Activated CD4-positive, alpha-beta T cell treated with anti-CD3 and anti-CD28 coated beads, Interleukin-10, Interleukin-2, amounts not matched to agents 100 ng/mL and 50 ng/mL, durations not matched to agents 16 hours and 8 hours (primary cell): ENCODE data around the gene UBAP1L.
"Not testable (repeated sequence)": the region's sequence is repeated elsewhere in the genome, so short reads cannot be mapped to it uniquely, and the experiment has no call there.

Source experiments
- DNase-seq: peaks from one replicate; pipeline ENCODE4 v3.0.0-alpha.2; 2020

The UBAP1L gene

DNA sequence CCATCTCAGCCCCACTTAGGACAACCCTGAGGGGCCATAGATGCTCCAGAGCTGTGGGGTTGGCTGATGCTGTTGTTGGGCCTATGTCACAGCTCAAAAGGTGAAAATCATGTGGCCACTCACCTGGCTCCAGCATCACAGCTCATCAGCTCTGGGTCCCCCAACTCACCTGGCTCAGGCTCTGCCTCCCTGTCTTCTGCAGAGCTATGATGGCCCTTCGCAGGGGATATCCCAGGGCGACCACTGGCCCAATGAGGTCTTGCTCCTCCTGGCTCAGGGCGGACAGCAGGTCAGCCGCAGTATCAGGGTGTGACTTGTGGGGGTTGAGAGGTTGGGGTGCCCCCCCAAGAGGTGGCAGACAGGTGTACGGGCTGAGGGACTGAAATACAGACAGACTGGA is 15.7 kb downstream of the UBAP1L start:
- no peak for DNase-seq

DNA sequence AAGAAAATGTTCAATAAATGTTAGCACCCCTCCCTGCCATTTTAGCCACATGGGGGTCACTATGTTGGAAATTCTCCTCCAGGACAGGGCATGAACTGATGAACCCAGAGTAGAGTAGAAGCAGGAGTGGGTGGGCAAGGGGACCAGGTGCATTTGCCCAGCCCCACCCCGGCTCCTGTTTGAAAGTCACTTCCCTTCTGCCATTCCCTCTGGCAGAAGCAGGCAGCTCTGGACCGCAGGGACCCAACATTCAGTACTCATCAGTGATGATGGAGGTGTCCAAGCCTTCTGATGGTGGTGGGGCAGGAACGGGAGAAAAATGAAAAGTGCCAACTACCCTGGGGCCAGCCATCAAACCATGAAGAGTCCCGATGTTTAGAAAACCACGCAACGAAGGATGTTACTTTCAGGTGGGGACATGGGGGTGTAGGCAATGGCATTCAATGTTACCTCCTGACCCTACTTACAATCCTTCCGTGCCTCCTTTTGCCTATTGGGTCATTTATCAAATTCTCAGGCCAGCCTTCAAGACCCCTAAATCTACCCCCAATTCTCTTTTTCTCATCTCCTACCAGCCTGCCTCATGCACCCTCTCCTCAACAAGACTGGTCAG is 17.2 kb downstream of the UBAP1L start:
- no peak for DNase-seq

DNA sequence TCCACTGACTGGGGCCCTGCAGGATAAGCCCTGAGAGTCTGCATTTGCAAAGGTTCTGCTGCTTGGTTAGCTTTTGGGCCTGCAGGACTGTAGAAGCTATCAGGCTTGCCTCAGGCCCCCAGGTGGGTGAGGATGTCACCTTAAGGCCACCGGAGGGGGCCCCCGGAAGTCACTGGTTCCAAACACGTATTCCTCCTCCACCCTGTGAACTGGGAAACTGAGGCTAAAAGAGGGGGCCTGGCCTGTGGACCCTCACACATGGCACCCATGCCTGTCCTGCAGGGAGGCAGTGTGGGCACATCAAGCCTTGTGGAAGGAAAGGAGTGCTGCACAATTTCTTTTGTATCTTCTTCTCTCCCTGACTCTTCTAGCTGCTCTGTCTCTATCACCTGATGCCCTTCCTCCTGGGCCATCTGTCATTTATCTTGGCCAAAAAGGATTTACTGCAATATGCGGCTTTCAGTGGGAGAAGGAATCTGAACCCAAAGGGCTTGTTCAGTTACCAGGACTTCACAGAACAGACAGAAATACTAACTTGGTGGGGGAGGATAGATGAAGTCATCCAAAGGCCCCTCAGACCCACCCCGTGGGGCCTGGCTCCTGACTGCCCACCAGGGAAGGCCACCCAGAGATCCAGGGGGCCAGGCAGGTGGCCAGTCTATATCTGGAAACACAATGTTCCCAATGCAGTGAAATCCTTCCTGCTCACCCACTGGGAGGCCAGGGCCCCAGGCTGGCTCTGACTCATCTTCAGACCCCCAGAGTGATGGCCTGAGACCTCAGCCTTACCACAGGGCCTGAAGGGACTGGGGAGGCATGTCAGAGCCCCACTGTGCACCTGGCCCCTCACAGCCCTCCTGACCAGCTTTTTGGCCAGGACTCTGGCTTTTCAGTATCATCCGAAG is 18.3 kb downstream of the UBAP1L start:
- DNase-seq: no peak

DNA sequence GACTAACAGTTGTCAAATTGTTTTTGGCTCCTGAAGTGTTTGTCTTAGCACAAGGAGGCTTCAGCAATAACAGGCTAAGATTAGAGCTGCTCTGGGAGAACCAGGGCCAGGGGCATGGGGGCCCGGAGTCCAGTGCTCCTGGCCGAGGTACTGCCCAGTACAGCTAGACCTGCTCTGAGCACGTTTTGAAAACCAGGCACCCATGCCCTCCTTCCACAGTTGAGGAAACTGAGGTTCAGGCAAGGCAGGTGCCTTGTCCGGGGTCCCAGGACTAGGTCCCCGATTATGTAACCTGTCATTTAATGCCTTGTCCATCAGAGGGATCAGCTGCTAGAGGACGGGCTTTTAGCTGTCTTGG is 19.3 kb downstream of the UBAP1L start:
- no peak for DNase-seq

DNA sequence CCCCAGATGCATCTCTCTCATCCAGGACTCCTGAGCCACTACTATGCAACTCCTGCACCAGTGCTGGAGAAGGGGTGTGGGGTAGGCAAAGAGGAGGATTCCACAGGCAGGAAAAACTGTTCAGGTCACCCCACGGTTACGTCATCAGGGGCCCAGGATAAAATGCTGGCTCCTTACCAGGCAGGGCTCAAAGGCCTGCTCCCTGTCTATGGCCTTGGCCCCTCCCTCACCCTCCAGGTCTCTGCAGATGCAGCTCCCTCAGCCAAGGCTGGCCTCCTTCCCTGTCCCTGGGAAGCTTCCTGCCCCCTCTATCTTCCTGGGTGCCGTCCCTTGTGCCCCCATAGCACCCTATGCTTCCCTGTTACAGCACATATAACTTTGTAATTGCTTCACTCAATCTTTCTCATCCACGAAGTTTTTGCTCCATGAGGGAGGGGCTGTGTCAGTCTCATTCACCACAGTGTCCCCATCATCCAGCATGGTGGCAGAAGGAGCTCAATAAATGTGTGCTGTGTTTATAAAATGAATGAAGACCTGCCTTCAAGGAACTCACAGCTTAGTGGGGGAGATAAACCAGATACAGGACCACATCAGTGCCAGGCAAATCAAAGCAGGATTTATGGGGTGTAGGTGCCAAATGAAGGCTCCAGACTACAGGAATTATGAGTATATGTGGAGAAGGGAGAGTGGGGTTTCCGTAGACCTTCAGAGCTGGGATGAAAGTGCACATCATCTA is 19.8 kb downstream of the UBAP1L start:
- no peak for DNase-seq

DNA sequence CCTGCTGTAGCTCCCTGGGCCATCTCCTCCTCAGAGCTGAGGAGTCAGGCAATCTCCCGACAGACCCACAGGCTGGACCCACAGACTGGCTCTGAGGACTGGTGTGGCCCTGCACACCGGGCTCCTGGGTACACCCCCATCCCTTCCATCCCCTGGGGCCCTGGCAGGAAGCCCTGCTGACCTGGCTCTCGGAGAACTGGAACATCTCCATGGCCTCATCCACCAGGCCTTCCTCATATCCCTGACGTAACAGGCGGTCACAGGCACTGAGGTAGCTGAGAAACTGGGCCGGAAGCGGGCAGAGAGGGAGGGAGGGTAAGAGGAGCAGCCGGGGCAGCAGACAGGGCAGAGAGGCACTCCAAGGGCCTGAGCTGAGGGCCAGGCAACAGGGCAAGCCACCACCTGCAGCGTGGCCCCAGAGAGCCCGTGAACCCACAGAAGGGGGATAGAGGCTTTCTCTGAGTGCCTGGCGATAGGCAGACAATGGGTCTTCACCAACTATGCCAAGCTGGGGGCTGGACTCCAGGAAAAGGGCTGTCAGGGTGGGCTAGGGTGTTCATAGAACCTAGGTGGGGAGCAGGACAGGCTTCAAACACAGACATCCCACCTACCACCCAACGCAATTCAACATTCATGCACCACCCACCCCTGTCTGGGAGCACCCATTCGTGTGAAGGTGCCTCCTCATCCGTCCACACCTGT is 20.6 kb downstream of the UBAP1L start:
- no peak for DNase-seq

DNA sequence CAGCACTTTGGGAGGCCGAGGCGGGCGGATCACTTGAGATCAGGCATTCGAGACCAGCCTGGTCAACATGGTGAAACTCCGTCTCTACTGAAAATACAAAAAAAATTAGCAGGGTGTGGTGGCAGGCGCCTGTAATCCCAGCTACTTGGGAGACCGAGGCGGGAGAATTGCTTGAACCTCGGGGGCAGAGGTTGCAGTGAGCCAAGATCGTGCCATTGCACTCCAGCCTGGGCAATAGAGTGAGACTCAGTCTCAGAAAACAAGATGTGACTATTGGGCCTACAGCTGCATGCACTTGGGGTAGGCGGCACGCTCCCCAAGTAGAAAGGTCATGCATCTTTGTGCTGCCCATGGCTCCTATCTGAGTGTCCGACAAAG is 21.2 kb downstream of the UBAP1L start:
- DNase-seq: not testable (repeated sequence)

DNA sequence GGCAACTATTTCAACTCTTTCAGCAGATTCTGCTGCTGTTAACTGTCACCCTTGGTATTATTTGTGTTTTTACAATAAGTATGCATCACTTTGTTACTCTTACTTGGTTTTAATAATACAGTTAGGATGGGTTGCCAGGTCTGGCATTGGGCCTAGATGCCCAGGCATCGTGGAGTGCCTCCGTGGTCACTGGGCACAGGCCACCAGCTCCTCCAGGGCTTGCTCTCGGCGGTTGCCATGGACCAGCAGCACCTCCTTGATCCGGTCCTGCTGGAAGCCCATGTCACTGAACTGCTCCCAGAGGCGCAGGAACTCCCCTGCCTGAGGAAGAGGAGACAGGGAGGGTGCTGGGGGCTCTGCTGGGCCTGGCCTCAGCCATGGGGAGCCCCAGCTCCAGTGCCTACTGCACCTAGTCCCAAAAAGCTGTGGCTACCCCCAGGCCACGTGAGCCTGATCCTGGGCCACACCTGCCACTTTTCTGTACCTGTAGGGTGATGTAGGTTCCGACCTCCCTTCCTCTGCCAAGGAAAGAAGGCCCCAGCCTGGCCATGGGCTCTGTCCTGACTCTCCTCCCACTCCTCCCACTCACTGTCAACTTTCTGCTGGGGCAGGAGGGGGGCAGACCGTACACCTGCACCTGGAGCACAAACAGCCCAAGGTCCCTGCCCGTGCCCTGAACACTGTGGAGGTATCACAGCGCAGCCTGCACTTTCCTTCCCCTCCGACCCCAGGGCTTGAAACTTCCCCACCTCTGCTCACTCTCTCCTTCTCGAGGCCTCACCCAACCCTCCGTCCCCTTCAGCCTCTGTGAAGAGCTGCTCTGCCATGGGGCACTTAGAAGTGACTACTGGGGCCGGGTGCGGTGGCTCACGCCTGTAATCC is 21.8 kb downstream of the UBAP1L start:
- no peak for DNase-seq

DNA sequence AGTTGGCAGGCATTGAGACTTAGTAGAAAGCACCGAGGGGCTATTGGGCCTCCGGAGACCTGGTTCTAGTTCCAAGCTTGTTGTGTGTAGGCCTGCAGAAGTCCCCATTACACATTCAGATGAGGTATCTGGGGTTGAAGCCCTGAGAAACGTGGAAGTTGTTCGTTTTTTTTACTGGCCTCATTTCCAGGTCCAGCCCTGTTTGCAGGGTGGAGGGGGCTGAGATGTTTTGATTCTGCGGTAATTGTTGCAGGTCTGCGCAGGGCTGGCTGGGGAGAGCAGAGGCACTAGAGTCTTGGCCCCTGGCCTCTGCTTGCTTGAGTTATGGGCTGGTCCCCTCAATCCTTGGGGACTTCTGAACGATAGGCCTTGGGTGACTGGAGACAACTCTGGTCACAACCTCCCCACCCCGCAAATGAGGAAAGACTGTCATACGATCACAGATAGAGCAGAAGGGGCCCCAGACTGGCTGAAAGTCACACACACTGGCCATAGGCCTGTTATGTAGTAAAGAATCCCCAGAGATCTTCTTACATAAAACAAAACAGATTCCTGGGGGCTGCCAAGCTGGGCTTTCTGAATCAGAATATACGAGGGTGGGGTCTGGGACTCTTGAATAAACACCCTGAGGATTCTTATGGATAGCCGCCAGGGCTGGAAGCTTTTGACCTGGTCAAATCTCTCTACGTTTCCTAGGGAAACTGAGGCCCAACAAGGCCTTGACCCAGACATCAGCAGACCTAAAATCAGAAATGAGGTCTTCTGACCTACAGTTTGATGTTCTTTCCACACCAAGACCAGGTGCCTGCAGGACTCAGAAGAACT is 22.8 kb downstream of the UBAP1L start:
- no peak for DNase-seq

DNA sequence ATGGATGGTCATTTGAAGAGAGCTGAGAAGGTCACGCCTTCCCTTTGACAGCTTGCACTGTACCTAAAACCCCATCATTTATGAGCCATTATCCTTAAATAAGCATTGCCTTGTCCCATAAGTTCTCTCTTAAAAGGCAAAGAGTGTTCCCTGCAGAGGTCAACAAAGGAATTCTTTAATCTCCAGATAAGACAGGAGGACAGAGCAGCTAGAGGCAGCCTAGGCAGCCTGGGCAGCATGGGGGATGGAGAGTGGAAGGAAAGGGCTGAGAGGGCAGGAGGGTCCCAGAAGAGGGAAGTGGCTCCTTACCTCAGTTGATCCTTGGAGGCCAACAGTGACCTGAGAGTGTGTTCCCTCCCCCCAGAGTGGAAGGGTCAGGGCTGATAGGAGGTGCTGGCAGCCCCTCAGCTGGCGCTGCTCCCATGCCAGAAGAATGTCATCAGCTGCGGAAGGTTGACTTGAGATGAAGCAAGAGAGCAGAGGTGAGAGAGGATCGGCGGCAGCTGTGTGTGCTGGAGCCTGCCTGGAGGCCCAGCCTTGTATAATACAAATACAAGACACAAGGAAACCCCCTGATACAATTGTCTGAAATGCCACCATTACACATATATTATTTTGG is 25.7 kb downstream of the UBAP1L start:
- no peak for DNase-seq

DNA sequence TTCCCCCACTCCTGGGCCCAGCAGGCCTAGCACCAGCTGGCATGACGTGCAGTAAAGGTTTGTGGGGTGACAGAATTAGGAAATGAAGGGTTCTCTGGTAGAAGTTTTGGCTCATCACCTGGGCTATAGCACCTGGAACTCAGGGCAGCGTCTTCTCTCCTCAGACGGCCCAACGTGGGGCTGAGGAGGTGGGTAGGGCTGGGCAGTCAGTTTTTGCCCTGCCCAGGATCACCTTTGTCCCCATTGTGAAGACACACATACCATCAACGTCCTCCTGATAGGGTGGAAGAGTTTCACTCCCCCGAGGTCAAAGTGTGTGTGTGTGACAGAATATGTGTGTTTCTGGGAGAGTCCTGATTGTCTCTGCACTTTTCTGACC is 26.4 kb downstream of the UBAP1L start:
- no peak for DNase-seq

DNA sequence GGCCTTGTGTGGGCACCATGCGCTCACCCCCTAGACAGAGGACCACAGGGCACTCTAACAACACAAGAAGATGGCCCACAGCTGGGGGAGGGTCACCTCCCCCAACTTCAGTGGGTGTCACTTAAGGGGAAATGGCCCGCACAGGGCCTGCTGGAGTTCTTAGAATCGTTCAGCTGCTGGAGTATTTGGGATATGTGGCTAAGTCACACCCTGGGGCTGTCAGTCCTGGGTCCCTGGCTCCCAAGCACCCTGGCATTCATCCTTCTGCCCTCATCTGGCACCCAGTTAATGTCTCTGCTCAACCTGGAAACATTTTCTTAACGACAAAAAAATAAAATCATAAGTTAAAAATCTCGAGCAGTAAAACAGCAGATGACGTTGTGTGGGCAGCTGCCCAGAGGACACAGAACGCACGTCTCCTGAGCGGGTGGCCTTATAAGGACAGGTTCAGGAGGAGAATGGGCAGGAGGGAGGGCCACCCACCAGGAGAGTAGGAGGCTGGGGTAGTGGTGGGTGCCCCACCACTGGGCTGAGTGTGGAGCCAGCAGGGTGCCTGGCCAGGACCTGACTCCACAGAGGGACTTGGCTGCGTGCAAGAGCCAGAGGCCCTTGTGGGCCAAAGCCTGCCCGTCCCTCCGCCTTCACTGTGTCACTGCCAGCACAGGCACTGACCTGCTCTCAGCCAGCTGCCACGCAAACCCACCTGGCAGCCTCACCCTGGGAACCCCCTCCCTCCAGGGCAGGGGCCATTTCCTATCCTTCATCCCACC is 26.9 kb downstream of the UBAP1L start:
- DNase-seq: no peak

DNA sequence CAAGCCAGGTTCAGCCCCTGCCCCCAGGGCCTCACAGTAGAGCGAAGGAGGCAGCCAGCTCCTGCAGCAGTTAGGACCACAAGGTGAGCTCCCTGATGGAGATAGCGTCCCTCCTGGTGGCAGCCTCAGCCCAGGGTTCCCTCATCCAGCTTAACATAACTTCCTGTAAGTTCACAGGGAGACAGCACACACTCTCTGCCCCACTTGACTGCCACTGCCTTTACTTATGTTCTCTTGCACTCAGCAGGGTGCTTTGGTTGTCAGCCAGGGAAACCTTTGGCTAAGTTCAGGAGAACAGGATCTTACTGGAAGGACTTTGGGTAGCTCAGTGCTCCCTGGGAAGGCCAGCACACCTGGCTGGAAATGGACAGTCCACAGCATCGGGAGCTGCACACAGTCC is 27.6 kb downstream of the UBAP1L start:
- no peak for DNase-seq

DNA sequence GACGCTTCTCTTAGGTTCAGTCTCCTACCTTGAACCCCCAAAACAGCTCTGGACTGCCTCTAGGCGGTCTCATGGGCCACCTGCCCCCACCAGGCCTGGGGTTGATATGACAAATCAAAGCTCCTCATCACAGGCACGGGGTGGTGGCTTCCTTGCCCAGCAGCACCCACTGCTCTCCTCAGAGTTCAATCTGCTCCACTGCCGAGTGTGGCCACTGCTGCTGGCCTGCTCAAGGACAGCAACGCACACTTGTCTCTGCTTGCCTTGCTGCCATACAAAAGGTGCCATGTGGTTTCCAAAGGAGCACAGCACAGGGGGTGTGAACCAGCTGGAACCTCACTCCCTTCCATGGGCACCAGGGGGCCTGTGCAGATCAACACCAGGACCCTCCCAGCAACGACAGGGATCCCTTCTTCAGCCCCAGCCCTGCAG is 28.3 kb downstream of the UBAP1L start:
- DNase-seq: no peak

DNA sequence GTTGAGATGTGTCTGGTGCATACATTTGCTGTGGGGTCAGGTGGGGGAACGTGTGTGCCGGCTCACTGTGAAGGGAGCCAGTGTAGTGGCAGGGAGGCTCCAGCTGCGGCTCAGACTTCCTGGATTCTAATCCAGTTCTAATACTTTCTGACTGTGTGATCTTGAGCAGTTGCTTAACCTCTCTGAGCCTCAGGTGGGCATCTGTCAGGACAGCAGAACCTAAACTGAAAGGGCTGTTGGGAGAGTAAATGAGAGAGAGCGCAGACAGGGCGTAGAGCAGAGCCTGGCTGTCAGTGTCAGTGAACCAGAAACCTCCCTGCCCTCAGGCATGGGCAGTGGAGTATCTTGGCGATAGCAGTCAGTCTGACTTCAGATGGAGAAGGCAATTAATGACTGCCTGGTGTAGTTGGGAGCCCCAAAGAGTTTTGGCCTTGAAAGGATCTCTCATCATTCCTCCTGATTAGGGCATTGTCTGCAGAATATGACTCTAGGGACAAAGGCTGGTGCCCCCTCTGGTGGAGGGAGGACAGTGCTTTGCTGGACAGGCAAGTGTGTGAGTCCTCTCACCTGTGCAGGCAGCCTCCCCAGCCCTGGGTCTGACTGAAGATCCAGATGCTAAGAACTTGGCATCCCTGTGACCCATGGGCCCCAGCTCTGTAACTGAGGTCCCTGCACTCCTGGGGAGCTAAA is 28.9 kb downstream of the UBAP1L start:
- DNase-seq: peak; percentile 14

DNA sequence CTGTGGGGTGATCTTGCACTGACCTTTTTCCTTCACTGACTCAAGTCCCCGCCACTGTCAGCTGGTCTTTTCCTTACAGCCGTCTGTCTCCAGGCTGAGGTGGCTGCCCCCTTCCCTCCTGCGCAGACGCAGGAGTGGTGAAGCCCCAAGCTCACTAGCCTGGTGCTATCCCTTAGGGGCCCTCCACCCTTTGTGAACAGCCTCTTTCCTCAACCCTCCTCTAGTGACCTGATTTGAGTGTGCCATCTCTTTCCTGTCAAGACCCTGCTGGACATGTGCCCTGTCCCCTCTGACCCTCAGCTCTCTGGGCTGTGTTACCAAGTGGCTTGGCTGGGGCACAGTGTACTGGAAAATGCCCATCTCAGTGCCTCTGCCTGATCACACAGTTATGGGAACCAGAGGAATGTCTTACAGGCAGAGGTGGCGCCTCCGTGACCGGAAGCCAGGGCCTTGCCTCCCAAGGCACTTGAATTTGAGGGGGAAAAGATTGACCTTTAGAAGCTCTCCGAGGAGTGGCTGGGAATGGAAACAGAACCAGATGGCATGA is 29.7 kb downstream of the UBAP1L start:
- no peak for DNase-seq

DNA sequence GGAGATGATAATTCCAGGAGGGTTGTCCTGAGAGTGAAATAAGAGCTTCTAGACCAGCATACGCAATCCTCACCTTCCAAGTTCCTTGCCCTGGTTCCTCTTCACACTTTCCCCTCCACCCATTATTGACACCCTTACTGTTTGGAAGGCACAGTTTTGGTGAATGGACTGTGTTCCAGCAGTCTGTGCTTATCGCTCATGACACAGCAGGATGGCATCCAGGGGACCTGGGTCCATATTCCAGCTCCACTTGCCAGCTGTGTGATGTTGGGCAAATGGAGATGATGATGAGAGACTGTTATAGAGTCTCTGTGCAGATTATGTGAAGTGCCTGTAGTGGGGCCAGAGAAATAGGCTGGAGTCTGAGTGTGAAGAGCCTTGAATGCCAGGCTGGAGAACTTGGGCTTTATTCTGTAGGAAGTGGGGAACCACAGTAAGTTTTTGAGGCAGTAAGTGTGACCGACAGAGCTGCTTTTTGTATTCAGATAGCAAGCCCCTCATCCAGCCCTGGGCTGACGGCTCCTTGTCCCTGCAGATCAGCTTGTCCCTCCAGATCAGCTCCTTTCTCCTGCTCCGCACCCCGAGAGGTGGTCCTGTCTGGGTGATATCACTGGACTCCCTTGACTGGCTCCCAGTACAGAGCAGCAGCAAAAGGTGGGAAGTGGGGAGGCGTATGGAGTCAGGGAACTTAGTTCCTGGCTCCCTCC is 30.3 kb downstream of the UBAP1L start:
- no peak for DNase-seq

DNA sequence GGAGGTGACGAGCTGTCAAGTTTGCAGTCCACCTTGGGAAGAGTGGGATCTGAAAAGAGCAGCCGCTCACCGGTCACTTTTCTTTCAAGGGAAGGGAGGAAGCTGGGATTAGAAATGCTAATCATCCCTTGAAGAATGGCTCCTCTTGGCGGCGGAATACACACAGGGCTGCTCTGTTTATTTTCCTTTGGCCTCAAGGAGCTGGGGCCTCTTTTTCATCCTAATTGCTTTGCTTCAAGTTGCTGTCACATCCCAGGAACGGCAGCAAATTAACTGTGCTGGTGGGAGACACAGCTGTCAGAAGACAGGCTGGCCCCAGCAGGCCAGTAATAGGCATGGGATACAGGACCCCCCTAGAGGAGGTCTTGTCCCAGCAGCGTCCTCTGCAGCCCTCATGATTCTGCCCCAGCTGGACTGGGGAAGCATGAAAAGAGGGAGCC is 31.7 kb downstream of the UBAP1L start:
- DNase-seq: no peak
